ENCODE measurements around the gene RPS17. TPM values are rescaled to one million over a fixed set of nuclear protein-coding genes. Genes with fewer than 3 reads are reported as not detected.

Gene RPS17
- total and polyA plus RNA-seq, 7 donors, result 1,463 to 6,196 (median 3,825) TPM

Other genes with a start within 250 kb of the RPS17 start
- 1 to 10 TPM; 1.8 to 3.0 (median 1.8) TPM for gene GOLGA6L10, start 191.0 kb downstream of the RPS17 start, total RNA-seq
- gene GOLGA6L10, start 191.0 kb downstream of the RPS17 start, polyA plus RNA-seq, result 1 to 10 TPM in 2 of 3 donors, under 1 TPM in 1; 0.60 to 3.0 (median 1.4) TPM
- gene GOLGA6L9, start 110.6 kb downstream of the RPS17 start, total RNA-seq, result 1 to 10 TPM; 3.6 to 5.3 (median 4.6) TPM
- 10 to 100 TPM in 1 of 3 donors, 1 to 10 TPM in 2; 1.2 to 18.3 (median 3.6) TPM for gene GOLGA6L9, start 110.6 kb downstream of the RPS17 start, polyA plus RNA-seq
- 10 to 100 TPM in 3 of 4 donors, 1 to 10 TPM in 1; 8.3 to 13.2 (median 12.1) TPM for gene CPEB1, start 106.9 kb upstream of the RPS17 start, total RNA-seq
- gene CPEB1, start 106.9 kb upstream of the RPS17 start, polyA plus RNA-seq, result 1 to 10 TPM in 2 of 3 donors, not detected in 1; 1.2 to 2.1 TPM
- gene AP3B2, start 169.4 kb upstream of the RPS17 start, total RNA-seq, result 1 to 10 TPM; 1.2 to 9.3 (median 3.4) TPM
- 1 to 10 TPM in 1 of 3 donors, under 1 TPM in 1, not detected in 1; 0.60 to 1.3 TPM for gene AP3B2, start 169.4 kb upstream of the RPS17 start, polyA plus RNA-seq

Measured in sigmoid colon (tissue), 7 donors.